Measurements from ENCODE around the gene PCMTD2. TPM values are rescaled to one million over a fixed set of nuclear protein-coding genes. Genes with fewer than 3 reads are reported as not detected.

Gene PCMTD2
- total and polyA plus RNA-seq, 2 experiments from 2014 or later: 33.8 to 76.1 TPM

DNA sequence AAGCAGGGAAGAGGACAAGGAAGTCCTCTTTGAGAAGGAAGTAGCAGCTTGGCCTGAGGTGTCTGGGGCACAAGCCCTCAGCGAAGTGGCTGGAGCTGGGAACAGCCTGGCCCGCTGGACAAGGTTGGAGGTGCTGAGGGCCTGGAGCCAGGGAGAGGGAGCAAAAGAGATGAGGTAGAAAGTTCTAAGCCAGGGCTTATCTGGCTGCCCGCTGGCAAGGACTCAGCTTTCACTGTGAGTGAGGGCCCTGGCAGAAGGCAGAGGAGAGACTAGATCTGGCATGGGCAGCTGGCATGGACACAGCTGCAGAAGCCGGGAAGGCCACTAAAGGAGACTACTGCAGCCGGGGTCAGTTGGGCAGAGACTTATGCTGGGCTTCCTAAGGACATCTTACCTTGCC, 21.8 kb upstream of the PCMTD2 start:
- no peak overlapping the region for H3K4me2 ChIP-seq
- DNase-seq (ENCODE audit: low spot score): no peak
- Mint-ChIP-seq H3K9me3 (peaks cover 33% of the 10 kb centered on the region), H3K27ac (no peak overlapping the region), H3K4me3 (no peak overlapping the region), H3K4me1 (peaks cover 4% of the 10 kb centered on the region; the same call in 2 of the 3 replicates), H3K27me3 (ENCODE audit: insufficient read depth, low read depth, poor library complexity) (peaks cover 9% of the 10 kb centered on the region), H3K36me3 (ENCODE audit: low read depth) (peaks cover 23% of the 10 kb centered on the region)
- no peak overlapping the region for H2AFZ ChIP-seq
- TF ChIP-seq, protein P1, sequence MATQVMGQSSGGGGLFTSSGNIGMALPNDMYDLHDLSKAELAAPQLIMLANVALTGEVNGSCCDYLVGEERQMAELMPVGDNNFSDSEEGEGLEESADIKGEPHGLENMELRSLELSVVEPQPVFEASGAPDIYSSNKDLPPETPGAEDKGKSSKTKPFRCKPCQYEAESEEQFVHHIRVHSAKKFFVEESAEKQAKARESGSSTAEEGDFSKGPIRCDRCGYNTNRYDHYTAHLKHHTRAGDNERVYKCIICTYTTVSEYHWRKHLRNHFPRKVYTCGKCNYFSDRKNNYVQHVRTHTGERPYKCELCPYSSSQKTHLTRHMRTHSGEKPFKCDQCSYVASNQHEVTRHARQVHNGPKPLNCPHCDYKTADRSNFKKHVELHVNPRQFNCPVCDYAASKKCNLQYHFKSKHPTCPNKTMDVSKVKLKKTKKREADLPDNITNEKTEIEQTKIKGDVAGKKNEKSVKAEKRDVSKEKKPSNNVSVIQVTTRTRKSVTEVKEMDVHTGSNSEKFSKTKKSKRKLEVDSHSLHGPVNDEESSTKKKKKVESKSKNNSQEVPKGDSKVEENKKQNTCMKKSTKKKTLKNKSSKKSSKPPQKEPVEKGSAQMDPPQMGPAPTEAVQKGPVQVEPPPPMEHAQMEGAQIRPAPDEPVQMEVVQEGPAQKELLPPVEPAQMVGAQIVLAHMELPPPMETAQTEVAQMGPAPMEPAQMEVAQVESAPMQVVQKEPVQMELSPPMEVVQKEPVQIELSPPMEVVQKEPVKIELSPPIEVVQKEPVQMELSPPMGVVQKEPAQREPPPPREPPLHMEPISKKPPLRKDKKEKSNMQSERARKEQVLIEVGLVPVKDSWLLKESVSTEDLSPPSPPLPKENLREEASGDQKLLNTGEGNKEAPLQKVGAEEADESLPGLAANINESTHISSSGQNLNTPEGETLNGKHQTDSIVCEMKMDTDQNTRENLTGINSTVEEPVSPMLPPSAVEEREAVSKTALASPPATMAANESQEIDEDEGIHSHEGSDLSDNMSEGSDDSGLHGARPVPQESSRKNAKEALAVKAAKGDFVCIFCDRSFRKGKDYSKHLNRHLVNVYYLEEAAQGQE (IDR thresholded peaks at IDR 0.05; ENCODE audit: unreplicated experiment): no peak
- TF ChIP-seq, protein P2, sequence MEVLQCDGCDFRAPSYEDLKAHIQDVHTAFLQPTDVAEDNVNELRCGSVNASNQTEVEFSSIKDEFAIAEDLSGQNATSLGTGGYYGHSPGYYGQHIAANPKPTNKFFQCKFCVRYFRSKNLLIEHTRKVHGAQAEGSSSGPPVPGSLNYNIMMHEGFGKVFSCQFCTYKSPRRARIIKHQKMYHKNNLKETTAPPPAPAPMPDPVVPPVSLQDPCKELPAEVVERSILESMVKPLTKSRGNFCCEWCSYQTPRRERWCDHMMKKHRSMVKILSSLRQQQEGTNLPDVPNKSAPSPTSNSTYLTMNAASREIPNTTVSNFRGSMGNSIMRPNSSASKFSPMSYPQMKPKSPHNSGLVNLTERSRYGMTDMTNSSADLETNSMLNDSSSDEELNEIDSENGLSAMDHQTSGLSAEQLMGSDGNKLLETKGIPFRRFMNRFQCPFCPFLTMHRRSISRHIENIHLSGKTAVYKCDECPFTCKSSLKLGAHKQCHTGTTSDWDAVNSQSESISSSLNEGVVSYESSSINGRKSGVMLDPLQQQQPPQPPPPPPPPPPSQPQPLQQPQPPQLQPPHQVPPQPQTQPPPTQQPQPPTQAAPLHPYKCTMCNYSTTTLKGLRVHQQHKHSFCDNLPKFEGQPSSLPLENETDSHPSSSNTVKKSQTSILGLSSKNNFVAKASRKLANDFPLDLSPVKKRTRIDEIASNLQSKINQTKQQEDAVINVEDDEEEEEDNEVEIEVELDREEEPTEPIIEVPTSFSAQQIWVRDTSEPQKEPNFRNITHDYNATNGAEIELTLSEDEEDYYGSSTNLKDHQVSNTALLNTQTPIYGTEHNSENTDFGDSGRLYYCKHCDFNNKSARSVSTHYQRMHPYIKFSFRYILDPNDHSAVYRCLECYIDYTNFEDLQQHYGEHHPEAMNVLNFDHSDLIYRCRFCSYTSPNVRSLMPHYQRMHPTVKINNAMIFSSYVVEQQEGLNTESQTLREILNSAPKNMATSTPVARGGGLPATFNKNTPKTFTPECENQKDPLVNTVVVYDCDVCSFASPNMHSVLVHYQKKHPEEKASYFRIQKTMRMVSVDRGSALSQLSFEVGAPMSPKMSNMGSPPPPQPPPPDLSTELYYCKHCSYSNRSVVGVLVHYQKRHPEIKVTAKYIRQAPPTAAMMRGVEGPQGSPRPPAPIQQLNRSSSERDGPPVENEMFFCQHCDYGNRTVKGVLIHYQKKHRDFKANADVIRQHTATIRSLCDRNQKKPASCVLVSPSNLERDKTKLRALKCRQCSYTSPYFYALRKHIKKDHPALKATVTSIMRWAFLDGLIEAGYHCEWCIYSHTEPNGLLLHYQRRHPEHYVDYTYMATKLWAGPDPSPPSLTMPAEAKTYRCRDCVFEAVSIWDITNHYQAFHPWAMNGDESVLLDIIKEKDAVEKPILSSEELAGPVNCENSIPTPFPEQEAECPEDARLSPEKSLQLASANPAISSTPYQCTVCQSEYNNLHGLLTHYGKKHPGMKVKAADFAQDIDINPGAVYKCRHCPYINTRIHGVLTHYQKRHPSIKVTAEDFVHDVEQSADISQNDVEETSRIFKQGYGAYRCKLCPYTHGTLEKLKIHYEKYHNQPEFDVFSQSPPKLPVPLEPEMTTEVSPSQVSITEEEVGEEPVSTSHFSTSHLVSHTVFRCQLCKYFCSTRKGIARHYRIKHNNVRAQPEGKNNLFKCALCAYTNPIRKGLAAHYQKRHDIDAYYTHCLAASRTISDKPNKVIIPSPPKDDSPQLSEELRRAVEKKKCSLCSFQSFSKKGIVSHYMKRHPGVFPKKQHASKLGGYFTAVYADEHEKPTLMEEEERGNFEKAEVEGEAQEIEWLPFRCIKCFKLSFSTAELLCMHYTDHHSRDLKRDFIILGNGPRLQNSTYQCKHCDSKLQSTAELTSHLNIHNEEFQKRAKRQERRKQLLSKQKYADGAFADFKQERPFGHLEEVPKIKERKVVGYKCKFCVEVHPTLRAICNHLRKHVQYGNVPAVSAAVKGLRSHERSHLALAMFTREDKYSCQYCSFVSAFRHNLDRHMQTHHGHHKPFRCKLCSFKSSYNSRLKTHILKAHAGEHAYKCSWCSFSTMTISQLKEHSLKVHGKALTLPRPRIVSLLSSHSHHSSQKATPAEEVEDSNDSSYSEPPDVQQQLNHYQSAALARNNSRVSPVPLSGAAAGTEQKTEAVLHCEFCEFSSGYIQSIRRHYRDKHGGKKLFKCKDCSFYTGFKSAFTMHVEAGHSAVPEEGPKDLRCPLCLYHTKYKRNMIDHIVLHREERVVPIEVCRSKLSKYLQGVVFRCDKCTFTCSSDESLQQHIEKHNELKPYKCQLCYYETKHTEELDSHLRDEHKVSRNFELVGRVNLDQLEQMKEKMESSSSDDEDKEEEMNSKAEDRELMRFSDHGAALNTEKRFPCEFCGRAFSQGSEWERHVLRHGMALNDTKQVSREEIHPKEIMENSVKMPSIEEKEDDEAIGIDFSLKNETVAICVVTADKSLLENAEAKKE (CRISPR knock-in tag; IDR thresholded peaks at IDR 0.05): no peak
- TF ChIP-seq, protein P3, sequence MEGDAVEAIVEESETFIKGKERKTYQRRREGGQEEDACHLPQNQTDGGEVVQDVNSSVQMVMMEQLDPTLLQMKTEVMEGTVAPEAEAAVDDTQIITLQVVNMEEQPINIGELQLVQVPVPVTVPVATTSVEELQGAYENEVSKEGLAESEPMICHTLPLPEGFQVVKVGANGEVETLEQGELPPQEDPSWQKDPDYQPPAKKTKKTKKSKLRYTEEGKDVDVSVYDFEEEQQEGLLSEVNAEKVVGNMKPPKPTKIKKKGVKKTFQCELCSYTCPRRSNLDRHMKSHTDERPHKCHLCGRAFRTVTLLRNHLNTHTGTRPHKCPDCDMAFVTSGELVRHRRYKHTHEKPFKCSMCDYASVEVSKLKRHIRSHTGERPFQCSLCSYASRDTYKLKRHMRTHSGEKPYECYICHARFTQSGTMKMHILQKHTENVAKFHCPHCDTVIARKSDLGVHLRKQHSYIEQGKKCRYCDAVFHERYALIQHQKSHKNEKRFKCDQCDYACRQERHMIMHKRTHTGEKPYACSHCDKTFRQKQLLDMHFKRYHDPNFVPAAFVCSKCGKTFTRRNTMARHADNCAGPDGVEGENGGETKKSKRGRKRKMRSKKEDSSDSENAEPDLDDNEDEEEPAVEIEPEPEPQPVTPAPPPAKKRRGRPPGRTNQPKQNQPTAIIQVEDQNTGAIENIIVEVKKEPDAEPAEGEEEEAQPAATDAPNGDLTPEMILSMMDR (conservative IDR thresholded peaks at IDR 0.05; ENCODE audit: low read depth in 2 of 2): no peak
- no peak for TF ChIP-seq JUNB (IDR thresholded peaks at IDR 0.05; ENCODE audit: unreplicated experiment)
- TF ChIP-seq EZH2phosphoT487 (IDR thresholded peaks at IDR 0.05; ENCODE audit: unreplicated experiment): no peak
- TF ChIP-seq NANOG (IDR thresholded peaks at IDR 0.05; ENCODE audit: borderline replicate concordance): no peak
- TF ChIP-seq POLR2AphosphoS5 (IDR thresholded peaks at IDR 0.05; ENCODE audit: low read depth): no peak
- no peak for TF ChIP-seq STAT1 (IDR thresholded peaks at IDR 0.05; ENCODE audit: unreplicated experiment)
- no peak for TF ChIP-seq ZNF331 (CRISPR knock-in tag; IDR thresholded peaks at IDR 0.05; ENCODE audit: low read depth)
- TF ChIP-seq EZH2 (IDR thresholded peaks at IDR 0.05; ENCODE audit: low read depth, unreplicated experiment): no peak
- no peak for TF ChIP-seq ZNF114 (CRISPR knock-in tag; IDR thresholded peaks at IDR 0.05)
- TF ChIP-seq, protein P4, sequence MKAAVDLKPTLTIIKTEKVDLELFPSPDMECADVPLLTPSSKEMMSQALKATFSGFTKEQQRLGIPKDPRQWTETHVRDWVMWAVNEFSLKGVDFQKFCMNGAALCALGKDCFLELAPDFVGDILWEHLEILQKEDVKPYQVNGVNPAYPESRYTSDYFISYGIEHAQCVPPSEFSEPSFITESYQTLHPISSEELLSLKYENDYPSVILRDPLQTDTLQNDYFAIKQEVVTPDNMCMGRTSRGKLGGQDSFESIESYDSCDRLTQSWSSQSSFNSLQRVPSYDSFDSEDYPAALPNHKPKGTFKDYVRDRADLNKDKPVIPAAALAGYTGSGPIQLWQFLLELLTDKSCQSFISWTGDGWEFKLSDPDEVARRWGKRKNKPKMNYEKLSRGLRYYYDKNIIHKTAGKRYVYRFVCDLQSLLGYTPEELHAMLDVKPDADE (IDR thresholded peaks at IDR 0.05): no peak
- TF ChIP-seq CREB1 (CRISPR knock-in tag; IDR thresholded peaks at IDR 0.05; ENCODE audit: low read depth): no peak
- no peak overlapping the region for H3K27ac ChIP-seq (ENCODE audit: low read depth)
- H4K20me1 ChIP-seq (replicated peaks; ENCODE audit: insufficient read depth): no peaks in the 10 kb centered on the region
- H3K36me3 ChIP-seq (ENCODE audit: insufficient read depth): no peaks in the 10 kb centered on the region
- H3F3A ChIP-seq (replicated peaks; ENCODE audit: low read depth): no peaks in the 10 kb centered on the region
- H3K4me3 ChIP-seq: no peak overlapping the region
- no peaks in the 10 kb centered on the region for H3K27me3 ChIP-seq (ENCODE audit: insufficient read depth)
- H3K9me2 ChIP-seq (ENCODE audit: insufficient read depth): no peaks in the 10 kb centered on the region
- H3K4me1 ChIP-seq (ENCODE audit: insufficient read depth): 0 out of 2 replicates have a peak, but pooled peaks cover 3% of the 10 kb centered on the region
- ATAC-seq: no peak
- H3K79me2 ChIP-seq (replicated peaks; ENCODE audit: insufficient read depth): no peaks in the 10 kb centered on the region
